Myocyte (in vitro differentiated cells): ENCODE results near the gene ANKRD65. TPM values are rescaled to one million over a fixed set of nuclear protein-coding genes. Genes with fewer than 3 reads are reported as not detected.

Source experiments
- DNase-seq: peaks from one replicate; pipeline ENCODE4 v3.0.0-alpha.2; 2012; ENCODE audit warnings: low read depth
- total RNA-seq: library from RNA; depleted of rRNA; stranded (reverse); fragments of >200 nt; gene quantifications from 2 replicates; pipeline ENCODE4 v1.2.3, GENCODE V29; 2014

ANKRD65 gene
- total RNA-seq, 1 donor from 2014 or later: not detected

DNA sequence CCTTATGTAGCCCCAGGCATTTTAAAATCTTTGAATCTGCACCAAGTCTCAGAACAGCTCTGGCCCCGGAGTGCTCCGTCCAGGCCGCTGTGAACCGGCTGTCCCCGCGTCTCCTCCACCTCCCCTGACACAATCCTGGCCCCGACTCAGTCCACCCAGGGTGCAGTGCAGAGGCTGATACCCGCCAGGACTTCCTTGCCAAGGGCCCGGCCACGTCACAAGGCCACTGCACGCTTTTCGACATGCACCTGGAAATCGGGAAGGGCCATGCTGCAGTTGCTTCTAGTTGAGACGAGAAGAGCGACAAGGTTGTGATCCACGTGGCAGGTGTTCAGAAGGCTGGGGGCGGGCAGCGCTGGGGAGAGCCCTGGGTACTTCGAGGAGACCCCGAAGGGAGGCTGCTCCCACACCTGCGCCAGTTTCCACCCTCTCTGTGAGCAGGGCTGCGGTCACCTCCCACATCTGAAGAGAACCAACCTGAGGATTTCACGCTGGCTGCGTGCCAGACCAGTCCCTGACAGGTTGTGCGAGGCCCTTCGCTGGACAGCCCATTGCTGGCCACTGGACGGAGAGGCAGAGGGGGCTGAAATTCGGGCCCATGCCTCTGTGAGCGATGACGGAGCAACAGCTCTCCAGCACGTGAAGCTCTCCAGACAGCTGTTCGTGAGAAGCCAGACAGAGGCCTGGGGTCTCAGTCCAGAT, 21.1 kb upstream of the ANKRD65 start:
- no peak for DNase-seq

DNA sequence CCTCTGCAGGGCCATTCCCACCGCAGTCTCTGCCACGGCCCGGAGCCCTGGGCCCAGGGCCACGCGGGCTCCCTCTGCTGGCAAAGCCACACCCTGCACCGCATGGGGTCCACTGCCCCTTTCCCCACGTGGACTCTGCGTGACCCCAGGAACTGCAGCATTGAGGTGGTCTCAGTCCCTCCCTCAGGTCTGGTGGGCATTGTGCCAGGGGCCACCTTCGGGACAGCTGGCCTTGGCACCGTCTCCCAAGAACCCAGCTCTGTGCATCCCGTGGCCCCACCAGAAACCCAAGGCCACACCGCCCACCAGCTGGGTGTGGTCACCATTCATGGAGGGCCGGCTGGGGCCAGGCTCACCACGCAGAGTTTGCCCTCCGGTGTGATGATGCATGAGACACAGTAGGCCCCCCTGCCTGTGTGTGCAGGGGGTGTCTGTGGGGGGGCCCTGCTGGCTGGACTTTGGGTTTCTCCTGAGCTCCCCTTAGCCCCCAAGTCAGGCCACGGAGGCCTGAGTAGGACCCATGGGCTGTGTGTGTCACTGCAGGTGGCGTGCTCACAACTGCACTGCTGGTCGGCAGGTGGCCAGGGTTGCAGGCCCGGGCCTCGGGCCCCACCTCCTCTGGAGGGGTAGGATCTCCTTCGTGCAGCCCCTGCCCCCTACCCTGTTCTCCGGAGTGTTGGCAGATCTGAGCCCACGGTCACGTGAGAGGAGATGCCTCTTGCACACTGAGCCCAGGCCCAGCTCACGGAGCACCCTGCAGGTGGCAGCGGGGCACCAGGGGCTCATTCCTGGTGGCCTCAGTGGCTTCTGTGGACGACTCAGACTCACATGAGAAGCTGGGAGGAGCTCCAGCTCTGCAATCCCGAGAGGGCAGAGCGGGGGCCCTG, 20.2 kb upstream of the ANKRD65 start:
- peak; percentile 52 for DNase-seq

DNA sequence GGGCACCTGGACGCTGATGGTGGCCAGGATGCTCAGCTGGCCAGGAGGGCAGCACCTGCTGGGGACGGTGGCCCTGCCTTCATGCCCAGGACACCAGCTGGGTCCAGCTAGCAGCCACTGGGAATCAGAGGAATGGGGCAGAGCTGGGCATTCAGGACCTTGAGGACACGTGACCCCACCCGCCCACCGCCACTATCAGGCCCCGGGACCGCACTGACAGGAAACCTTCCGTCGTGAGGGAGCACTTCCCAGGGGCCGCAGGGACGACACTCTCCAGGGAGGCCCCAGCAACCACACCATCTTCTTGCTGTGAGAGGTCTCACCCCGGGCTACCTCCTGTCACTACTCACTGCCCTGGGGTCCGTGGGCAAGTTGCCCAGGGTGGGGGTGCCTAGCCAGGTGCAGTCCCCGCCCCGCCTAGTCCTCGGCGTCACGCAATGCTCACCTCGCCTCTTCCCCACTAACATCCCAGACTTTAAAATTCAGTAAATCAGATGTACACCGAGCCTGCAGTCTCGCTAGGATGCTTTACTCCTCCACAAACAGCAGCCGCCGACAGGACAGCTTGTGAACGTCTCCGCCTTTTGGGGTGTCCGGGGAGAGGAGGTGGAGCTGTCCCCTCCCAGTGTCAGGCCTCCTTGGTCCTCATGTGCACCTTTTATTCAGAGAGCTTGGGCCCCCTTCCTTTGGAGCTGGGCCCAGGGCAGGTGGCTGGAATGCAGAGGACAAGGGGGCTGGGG, 19.4 kb upstream of the ANKRD65 start:
- DNase-seq: no peak

DNA sequence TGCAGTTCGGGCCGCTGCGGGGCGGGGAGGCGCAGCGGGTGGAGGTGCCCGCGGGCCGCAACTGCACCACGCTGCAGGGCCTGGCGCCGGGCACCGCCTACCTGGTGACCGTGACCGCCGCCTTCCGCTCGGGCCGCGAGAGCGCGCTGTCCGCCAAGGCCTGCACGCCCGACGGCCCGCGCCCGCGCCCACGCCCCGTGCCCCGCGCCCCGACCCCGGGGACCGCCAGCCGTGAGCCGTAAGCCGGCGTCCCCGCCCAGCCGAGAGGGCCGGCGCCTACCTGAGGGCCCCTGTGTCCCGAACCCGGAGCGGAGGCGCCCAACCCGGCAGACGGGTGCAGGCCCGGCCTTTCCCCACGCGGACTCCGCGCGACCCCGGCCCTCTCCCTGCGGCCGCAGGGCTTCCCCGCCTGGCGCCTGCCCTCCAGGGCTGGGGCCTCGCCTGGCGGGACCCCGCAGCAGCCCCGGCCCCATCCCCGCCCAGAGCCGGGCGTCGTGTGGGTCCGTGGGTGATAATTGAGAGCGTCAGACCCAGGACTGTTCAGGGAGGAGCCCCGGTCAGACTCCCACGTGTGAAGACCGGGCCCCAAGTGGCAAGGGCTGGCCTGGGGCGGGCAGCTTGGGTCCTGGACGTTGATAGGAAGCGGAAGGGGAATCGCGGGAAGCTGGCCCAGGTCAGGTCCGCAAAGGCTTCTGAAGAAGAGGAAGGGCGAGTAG, 18.6 kb upstream of the ANKRD65 start:
- no peak for DNase-seq

DNA sequence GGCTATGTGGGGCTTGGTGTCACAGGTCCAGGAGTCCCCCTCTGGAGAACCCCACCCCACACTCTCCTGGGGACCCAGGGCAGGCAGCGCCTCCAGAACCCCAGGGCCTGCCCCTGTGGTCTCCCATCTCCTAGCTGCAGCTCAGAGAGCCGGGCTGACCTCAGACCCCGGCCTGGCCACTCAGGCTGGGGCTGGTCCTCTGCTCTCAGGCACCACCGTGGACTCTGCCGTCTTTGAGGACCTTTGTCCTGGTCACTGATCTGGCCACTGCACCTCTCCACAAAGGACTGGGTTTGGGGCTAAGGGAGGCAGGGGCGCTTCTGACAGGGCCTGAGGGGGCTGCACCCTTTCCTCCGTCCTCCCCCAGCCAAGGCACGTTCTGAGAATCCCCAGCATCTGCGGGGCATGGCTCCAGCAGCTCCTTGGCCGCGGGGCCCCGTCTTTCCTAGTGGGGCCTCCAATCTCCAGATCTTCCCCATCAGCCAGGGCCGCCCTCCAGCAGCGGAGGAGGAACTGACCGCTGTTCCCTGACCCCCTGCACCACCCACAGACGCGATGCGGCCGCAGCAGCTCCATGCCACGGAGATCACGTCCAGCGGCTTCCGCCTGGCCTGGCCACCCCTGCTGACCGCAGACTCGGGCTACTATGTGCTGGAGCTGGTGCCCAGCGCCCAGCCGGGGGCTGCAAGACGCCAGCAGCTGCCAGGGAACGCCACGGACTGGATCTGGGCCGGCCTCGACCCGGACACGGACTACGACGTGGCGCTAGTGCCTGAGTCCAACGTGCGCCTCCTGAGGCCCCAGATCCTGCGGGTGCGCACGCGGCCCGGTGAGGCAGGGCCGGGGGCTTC, 17.7 kb upstream of the ANKRD65 start:
- DNase-seq: no peak

DNA sequence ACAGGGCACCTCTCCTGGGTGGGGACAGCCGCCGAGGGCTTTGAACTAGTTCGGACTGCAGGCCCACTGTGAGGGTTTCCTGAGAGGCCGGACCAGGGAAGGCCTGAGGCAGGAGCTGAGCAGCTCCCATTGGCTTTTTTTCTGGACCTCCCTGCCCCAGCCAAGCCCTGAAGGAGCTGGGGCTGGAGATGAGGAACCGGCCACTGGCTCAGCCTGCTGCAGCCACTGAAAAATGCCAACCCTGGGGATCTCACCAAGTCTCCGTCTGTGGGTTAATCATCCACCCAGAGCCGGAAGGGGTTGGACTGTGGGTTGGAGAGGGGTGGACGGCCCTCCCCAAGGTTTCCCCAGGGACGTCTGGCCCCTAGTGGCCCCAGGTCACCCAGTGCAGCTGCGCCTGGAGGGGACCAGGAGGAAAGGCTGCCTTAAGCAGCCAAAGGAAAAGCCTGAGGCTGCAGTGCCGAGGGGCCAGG, 16.9 kb upstream of the ANKRD65 start:
- no peak for DNase-seq

DNA sequence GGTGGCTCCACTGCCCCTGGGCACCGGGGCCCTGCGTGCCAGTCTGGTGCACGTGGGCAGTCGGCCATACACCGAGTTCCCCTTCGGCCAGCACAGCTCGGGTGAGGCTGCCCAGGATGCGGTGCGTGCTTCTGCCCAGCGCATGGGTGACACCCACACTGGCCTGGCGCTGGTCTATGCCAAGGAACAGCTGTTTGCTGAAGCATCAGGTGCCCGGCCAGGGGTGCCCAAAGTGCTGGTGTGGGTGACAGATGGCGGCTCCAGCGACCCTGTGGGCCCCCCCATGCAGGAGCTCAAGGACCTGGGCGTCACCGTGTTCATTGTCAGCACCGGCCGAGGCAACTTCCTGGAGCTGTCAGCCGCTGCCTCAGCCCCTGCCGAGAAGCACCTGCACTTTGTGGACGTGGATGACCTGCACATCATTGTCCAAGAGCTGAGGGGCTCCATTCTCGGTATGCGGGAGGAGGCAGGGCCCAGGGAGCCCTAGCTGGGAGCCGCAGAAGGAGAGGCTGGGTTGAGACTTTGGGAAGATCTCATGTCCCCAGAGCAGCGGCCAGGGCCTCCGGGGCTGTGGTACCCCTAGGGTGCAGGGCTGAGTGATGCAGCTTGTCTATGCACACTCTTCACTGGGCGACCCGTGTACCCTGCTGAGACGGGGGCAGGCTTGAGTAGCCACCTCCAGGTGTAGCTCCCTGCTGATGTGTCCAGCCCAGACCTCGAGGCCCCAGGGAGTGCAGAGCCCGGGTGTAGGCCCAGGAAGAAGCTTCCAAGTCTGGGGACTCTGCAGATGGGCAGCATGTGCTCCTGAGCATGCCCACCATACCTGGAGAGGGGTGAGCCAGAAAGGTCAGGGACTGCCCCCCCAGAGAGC, 16.2 kb upstream of the ANKRD65 start:
- DNase-seq: no peak

DNA sequence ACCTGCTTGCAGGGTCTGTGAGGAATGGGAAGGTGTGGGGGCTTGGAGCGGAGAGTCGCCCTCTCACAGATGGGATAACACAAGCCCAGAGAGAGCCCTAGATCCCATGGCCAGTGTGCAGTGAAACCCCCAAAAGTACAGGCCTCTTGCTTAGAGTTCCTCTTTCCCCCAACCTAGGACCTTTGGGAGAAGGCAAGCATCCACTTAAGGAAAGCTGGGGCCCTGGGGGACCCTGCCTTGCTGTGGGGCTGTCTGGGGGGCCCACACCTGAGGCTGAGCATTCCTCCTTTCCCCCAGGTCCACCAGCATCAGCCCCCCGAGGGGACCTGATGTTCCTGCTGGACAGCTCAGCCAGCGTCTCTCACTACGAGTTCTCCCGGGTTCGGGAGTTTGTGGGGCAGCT, 15.6 kb upstream of the ANKRD65 start:
- DNase-seq: no peak

DNA sequence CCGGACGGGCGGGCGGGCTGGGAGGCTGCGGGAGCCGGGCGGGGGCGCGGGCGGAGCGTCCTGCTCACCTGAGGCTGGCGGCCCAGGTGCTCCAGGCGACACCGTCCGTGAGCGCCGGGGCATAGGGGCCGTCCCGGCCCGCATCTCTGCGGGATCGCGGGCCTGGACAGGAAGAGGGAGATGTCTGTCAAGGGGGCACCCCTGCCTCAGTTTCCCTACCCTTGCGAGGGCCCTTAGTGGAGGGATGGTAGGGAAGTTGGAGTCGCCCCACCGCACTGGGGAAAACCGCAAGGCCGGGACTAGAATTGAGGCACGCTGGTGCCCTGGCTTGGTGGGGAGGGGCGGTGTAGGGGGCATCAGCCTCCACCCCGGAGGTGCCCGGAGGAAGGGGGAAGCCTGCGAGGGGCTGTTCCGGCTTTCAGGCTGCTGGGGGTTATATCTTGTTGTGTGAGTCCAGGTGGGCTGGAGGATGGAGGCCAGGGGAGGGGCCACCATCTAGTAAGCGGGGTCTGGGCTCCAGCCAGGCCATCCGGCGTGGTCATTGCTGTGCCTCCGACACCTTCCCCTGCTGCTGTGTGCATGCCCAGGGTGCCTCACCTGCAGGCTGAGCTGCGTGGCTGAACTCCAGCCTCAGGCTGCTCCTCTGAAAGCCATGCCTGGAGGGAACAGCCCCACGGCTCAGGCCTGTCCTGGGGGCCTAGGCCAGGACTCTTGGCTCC, 15.0 kb upstream of the ANKRD65 start:
- DNase-seq: no peak

DNA sequence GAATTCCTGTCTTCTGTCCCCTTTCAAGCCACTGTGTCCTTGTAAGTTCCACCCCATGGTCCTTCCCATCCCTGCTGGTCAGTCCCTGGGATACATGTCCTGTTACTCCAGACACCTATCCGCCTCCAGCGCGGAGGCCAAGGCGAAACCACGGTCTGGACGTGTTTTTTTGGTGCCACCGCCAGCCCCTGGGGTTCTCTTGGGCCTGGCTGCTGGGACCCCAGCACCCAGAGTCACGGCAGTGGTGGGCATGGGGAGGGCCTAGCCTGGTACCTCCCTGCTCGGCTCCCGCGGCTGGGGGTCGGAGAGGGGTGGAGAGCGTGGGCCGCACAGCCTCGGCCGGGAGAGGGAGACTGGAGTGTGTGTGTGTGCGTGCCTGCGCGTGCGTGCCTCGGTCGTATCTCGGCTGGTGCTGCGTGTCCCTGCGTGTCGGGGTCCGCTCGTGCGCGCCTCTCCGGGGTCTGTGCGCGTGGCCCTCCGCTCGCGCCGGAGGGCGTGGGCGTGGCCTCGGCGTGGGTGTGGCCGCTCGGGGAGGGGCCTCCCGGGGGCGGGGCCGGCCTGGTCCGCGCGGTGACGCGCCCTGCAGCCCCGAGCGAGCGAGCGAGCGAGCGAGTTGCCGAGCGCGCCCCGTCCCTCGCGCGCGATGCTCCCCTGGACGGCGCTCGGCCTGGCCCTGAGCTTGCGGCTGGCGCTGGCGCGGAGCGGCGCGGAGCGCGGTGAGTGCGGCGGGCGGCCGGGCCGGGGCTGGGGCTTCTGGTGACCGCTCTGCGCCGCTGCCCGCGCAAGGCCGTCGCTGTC, 14.2 kb upstream of the ANKRD65 start, which contains the start of gene VWA1:
VWA1 (plus strand) TSS at position 585 of the 798 bp plus-strand sequence; CDS start at position 644, 59 bp downstream.
- DNase-seq: no peak

DNA sequence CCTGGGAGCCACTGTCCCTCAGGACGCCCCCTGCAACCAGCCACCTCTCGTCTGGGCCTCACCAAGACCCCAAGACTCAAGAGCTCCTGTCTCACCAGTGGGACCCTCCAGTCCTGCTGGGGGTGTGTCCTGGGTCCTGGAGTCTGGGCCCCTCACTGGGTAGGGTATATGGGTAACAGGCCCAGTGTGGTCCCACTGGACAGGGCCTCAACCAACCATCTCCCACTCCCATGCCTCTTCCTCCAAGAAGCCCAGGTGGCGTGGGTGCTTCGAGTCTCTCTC, 13.7 kb upstream of the ANKRD65 start:
- no peak for DNase-seq

DNA sequence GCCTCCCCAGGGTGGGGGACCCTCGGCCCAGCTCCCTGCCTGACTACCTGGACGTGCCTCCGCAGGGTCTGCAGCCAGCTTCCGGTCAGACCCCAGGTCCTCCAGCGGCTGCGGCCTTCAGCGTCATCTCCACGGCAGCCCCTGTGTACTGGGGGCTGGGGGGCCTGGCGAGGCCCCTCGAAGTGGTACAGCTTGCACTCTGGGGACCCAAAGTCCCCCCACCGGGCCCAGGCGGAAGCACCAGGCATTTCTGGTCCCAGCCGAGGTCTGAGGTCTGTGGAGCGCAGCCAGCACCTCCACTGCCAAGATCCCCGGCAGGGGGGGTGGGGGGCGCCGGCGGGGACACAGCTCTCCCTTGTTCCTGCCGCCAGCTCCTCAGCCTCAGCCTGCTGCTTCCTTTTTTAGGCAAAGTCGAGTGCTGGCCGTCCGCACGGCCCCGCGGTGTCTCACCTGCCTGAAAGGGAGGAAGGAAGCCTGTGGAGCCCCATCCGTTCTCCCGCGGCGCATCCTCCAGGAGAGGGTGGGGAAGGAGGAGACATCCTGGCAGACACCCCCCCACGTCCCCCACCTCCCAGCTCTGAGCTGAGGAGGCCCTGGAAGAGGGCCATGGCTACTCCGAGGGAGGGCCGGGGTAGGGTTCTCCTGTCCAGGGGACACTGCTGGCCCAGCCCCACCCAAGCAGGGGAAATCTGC, 13.2 kb upstream of the ANKRD65 start:
- no peak for DNase-seq

DNA sequence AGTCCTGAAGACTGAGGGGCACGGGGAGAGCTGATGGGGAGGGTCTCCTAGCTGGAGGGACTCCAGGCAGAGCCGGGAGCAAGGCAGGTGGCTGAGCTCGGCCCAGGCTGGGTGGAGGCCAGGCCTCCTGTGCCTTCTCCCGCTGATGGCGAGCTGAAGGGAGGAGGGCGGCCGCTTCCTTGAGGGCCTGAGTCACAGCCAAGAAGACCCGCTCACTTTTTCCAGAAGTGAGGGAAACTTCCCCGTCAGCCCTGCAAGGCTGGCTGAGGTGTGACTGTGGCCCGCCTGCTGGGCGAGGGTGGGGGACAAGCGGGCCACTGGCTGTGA, 12.7 kb upstream of the ANKRD65 start:
- no peak for DNase-seq

DNA sequence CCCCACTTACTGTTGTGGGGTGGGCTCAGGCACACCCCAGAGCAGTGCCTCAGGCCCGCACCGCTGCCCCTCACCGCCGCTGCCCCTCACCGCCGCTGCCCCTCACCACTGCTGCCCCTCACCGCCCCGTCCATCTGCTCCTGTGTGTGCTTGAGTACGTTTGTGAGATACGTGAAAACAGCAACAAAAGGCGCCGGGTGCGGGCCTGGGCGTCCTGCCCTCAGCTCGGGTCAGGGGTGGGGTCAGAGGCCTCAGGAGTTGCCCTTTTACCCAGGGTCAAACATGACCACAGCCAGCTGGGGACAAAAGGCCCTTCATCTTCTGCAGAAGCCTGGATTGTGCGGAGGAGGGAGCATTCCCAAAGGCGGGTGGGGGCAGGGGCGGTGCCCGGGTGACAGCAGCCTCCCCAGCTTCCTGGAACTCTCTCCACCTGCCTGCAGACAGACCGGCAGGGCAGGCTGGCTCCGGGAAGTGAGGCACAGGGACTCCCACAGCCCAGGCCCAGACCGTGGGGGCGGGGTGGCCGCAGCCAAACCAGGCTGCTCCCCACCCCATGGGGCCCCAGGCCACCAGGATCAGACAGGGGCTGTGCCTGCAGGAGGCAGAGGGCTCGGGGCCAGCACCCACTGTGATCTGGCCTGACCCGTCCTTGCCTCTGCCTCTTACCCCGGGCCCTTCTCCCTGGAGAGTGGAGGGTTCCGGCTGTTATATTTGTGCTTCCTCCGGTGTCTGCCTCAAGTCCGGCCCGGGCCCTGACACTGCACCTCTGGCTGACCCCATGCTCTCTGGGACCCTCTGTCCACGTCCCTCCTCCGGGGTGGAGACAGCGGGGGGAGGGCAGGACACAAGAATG, 12.1 kb upstream of the ANKRD65 start:
- no peak for DNase-seq

DNA sequence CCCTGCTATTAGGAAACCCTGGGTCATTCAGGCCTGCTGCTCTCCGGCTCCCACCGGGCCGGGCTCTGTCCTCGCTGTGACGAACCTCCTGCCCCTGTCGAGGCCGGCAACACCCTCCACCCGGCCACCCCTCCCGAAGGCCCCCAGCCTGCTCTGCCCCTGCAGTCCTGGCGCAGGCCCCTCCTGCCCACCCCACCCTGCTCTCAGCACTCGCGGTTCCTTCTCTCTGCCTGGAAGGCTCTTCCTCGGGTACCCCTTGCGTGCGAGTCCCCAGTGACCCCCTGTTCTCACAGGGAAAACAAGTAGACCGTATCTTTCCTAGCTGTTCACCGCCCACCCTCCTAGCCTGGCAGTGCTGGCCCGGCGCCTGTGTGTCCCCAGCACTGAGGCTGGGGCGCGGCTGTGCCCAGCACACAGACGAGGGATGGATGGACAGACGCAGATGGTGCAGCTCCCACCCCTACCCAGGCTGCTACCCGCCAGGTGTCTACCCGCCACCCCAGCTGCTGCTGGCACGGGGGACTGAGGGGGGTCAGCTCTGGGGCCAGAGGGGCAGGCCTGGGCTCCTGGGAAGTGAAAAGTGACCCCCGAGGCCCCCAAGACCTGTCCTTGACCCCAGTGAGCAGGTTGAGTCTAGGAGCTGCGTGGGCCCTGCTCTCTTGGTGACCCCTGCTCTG, 11.3 kb upstream of the ANKRD65 start:
- DNase-seq: no peak

DNA sequence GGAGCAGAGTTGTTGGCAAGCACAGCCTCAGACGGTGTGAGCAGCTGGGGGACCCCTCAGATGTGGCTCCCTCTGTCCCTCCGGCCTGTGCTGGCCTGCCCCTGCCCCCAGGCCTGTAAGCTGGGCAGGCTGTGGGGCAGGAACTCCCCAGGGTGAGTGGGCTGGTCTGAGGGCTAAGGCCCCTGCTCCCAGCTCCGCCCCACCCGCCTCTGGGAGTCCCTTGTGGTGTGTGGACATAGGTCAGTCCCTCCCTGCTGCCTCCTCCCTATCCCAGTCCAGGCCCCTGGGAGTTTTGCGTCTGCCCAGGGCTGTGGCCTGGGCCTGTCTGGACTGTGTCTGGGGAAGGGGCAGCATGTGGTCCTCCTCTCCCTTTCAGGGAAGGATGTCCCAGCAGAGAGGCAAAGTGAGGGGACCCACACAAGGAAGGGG, 10.8 kb upstream of the ANKRD65 start:
- DNase-seq: peak; percentile 42
